Measurements from ENCODE around the gene SORCS2.

DNA sequence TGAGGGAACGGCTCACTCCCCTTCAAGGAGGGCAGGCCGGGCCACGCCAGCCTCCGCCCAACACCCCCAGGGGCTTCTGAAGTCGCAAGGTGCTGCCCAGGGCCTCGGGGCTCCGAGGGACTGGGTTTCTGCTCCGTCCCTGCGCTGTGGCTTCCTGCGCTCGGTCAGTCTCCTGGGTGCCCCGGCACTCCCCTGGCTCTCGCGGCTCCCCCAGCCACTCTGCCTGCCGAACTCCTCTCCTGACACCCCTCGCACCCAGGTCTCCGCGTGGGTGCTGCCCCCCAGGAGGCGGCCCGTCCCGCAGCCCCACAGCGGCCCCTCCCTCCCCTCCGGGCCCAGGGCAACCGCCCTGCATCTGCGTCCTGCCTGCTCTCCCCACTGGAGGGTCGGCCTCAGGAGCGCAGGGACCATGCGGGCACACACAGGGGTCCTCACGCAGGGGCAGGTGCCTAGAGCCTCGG lies 595.4 kb downstream of the SORCS2 start:
- TF ChIP-seq, protein P1, sequence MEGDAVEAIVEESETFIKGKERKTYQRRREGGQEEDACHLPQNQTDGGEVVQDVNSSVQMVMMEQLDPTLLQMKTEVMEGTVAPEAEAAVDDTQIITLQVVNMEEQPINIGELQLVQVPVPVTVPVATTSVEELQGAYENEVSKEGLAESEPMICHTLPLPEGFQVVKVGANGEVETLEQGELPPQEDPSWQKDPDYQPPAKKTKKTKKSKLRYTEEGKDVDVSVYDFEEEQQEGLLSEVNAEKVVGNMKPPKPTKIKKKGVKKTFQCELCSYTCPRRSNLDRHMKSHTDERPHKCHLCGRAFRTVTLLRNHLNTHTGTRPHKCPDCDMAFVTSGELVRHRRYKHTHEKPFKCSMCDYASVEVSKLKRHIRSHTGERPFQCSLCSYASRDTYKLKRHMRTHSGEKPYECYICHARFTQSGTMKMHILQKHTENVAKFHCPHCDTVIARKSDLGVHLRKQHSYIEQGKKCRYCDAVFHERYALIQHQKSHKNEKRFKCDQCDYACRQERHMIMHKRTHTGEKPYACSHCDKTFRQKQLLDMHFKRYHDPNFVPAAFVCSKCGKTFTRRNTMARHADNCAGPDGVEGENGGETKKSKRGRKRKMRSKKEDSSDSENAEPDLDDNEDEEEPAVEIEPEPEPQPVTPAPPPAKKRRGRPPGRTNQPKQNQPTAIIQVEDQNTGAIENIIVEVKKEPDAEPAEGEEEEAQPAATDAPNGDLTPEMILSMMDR (IDR thresholded peaks at IDR 0.05), result no peak
- no peak for TF ChIP-seq EZH2 (IDR thresholded peaks at IDR 0.05; ENCODE audit: borderline replicate concordance, insufficient read depth, low read depth, low read length, poor library complexity, severe bottlenecking)
